Peyer's patch (tissue), 4 donors: Measurements from ENCODE around the gene TMEM51. TPM values are rescaled to one million over a fixed set of nuclear protein-coding genes. Genes with fewer than 3 reads are reported as not detected.

ENCODE experiments used
- DNase-seq, 3 donors: peaks; one replicate each; pipeline ENCODE4 v3.0.0-alpha.2; 2017 to 2019
- H3K27ac ChIP-seq, 4 donors: fragments of 200-600 bp; sonication (generic); one replicate each; pipeline ENCODE4 v1.5.1; 2016 to 2019
- H3K27me3 ChIP-seq, 2 donors: fragments of 200-600 bp; sonication (generic); one replicate each; pipeline ENCODE4 v1.5.1; 2019
- H3K36me3 ChIP-seq, 3 donors: fragments of 200-600 bp; sonication (generic); one replicate each; pipeline ENCODE4 v1.5.1; 2016 to 2019
- H3K4me1 ChIP-seq, 4 donors: fragments of 200-600 bp; sonication (generic); one replicate each; pipeline ENCODE4 v1.5.1; 2016 to 2019
- H3K4me3 ChIP-seq, 4 donors: fragments of 200-600 bp; sonication (generic); 1 replicate in 3 of 4; 2 replicates in 1 of 4; pipeline ENCODE4 v1.5.1; 2016 to 2019; ENCODE audit warnings: mild to moderate bottlenecking in 1 of 4
- H3K9me3 ChIP-seq, 4 donors: fragments of 200-600 bp; sonication (generic); one replicate each; pipeline ENCODE4 v1.5.1; 2016 to 2019; ENCODE audit warnings: mild to moderate bottlenecking in 1 of 4
- CTCF ChIP-seq, 6 experiments: fragments of 450-650 bp in 4 of 6; fragments of 200-600 bp in 2 of 6; sonication (generic) in 1 of 6; IDR thresholded peaks; one replicate each; pipeline ENCODE4 v1.5.1; 2017 to 2019; ENCODE audit warnings: antibody characterized with exemption in 6 of 6, mild to moderate bottlenecking in 3 of 6, moderate library complexity in 1 of 6
- POLR2A ChIP-seq, 2 donors: fragments of 450-650 bp; IDR thresholded peaks; one replicate each; pipeline ENCODE4 v1.5.1; 2017; ENCODE audit warnings: antibody characterized with exemption in 2 of 2, mild to moderate bottlenecking in 2 of 2, moderate library complexity in 2 of 2
- total RNA-seq, 4 donors: library from RNA; depleted of rRNA; stranded (reverse); fragments of >200 nt; gene quantifications; one replicate each; pipeline ENCODE4 v1.1.0, GENCODE V29; 2016

Gene TMEM51
- total RNA-seq, 4 donors from 2014 or later: 3.3 to 31.0 (median 20.6) TPM

GRCh38 chr1:15122331-15122730, 31.2 kb upstream of the TMEM51 start:
- Histone ChIP-seq H3K36me3 (no peaks in the 10 kb centered on the region), H3K4me3 (no peak overlapping the region), H3K27me3 (no peaks in the 10 kb centered on the region), H3K9me3 (no peaks in the 10 kb centered on the region), H3K27ac (no peak overlapping the region), H3K4me1 (no peaks in the 10 kb centered on the region)
- no peak for TF ChIP-seq POLR2A (IDR thresholded peaks at IDR 0.05)
- no peak for TF ChIP-seq CTCF (IDR thresholded peaks at IDR 0.05)
- no peak for DNase-seq

GRCh38 chr1:15123270-15123669, 30.3 kb upstream of the TMEM51 start:
- DNase-seq: no peak
- no peak overlapping the region for H3K4me3 ChIP-seq

GRCh38 chr1:15123925-15124324, 29.6 kb upstream of the TMEM51 start:
- Histone ChIP-seq H3K36me3 (no peaks in the 10 kb centered on the region), H3K9me3 (no peaks in the 10 kb centered on the region), H3K27ac (no peak overlapping the region), H3K4me3 (no peak overlapping the region), H3K4me1 (no peaks in the 10 kb centered on the region), H3K27me3 (no peaks in the 10 kb centered on the region)
- TF ChIP-seq CTCF (IDR thresholded peaks at IDR 0.05) (no peak), POLR2A (IDR thresholded peaks at IDR 0.05) (no peak)
- DNase-seq: no peak

More at GRCh38 chr1:15123270-15123669, 30.3 kb upstream of the TMEM51 start:
- Histone ChIP-seq H3K27me3 (no peaks in the 10 kb centered on the region), H3K4me1 (no peaks in the 10 kb centered on the region), H3K27ac (no peak overlapping the region), H3K9me3 (no peaks in the 10 kb centered on the region), H3K36me3 (no peaks in the 10 kb centered on the region)
- TF ChIP-seq CTCF (IDR thresholded peaks at IDR 0.05): no peak
- TF ChIP-seq POLR2A (IDR thresholded peaks at IDR 0.05): no peak

GRCh38 chr1:15124362-15125100, 29.0 kb upstream of the TMEM51 start:
- Histone ChIP-seq H3K4me3 (no peak overlapping the region), H3K27ac (no peak overlapping the region), H3K4me1 (no peaks in the 10 kb centered on the region), H3K9me3 (no peaks in the 10 kb centered on the region), H3K36me3 (no peaks in the 10 kb centered on the region), H3K27me3 (no peaks in the 10 kb centered on the region)
- peak in 1 of 3 donors; percentile 24 for DNase-seq
- TF ChIP-seq POLR2A (IDR thresholded peaks at IDR 0.05) (no peak), CTCF (IDR thresholded peaks at IDR 0.05) (no peak)

GRCh38 chr1:15125101-15125745, 28.3 kb upstream of the TMEM51 start:
- Histone ChIP-seq H3K4me3 (no peak overlapping the region), H3K9me3 (no peaks in the 10 kb centered on the region), H3K36me3 (no peaks in the 10 kb centered on the region), H3K27ac (no peak overlapping the region), H3K4me1 (no peaks in the 10 kb centered on the region), H3K27me3 (no peaks in the 10 kb centered on the region)
- DNase-seq: no peak
- no peak for TF ChIP-seq POLR2A (IDR thresholded peaks at IDR 0.05)

GRCh38 chr1:15128077-15128476, 25.5 kb upstream of the TMEM51 start:
- Histone ChIP-seq H3K27ac (no peak overlapping the region), H3K4me1 (no peaks in the 10 kb centered on the region), H3K36me3 (no peaks in the 10 kb centered on the region), H3K4me3 (no peak overlapping the region), H3K27me3 (no peaks in the 10 kb centered on the region), H3K9me3 (no peaks in the 10 kb centered on the region)
- no peak for DNase-seq
- no peak for TF ChIP-seq POLR2A (IDR thresholded peaks at IDR 0.05)
- TF ChIP-seq CTCF (IDR thresholded peaks at IDR 0.05): no peak
